ENCODE data around the gene SPRY1. TPM values are rescaled to one million over a fixed set of nuclear protein-coding genes. Genes with fewer than 3 reads are reported as not detected.

SPRY1 gene
- total and polyA plus RNA-seq, 5 experiments from 2014 or later, result 6.9 to 11.0 (median 9.0) TPM

GRCh38 chr4:123419885-123420755 lies 23.5 kb downstream of the SPRY1 start:
- peaks cover 9 to 70% (median 31%) of the 10 kb centered on the region in 4 donors for H3K4me1 Mint-ChIP-seq

GRCh38 chr4:123421227-123421936 lies 24.8 kb downstream of the SPRY1 start:
- peaks cover 9 to 61% (median 26%) of the 10 kb centered on the region in 4 donors for H3K4me1 Mint-ChIP-seq
- peaks cover 0 to 4% (median 0%) of the 10 kb centered on the region in 3 donors for H3K36me3 Mint-ChIP-seq
- POLR2A ChIA-PET, result no interaction called here

More at GRCh38 chr4:123419885-123420755, 23.5 kb downstream of the SPRY1 start:
- DNase-seq (no peak), ATAC-seq (peak in 1 of 2 donors; percentile 21)
- POLR2A ChIA-PET, result interaction anchor here (0.7 kb wide), 2 partner anchors 10 to 13 kb away, joined by 3 to 4 read pairs; no protein-coding TSS in a partner anchor
- peak overlapping the region in 3 of 10 donors; percentile 36 to 72 (median 66) for H3K27ac Mint-ChIP-seq
- H3K36me3 Mint-ChIP-seq, result no peaks in the 10 kb centered on the region
- H3K9me3 Mint-ChIP-seq, result no peaks in the 10 kb centered on the region
- peak overlapping the region in 1 of 10 donors; percentile 49 for H3K4me3 Mint-ChIP-seq
- H3K27me3 Mint-ChIP-seq, result no peaks in the 10 kb centered on the region

GRCh38 chr4:123421937-123422781 lies 25.6 kb downstream of the SPRY1 start:
- Mint-ChIP-seq H3K27ac (peak overlapping the region; percentile 39 to 94 (median 87)), H3K9me3 (peaks cover 0 to 8% (median 0%) of the 10 kb centered on the region in 9 donors), H3K27me3 (no peaks in the 10 kb centered on the region), H3K4me1 (peaks cover 6 to 55% (median 22%) of the 10 kb centered on the region in 4 donors), H3K4me3 (peak overlapping the region; percentile 69 to 89 (median 82)), H3K36me3 (peaks cover 0 to 6% (median 0%) of the 10 kb centered on the region in 3 donors)
- POLR2A ChIA-PET, result no interaction called here
- DNase-seq, result peak in 2 of 10 donors; percentile 14 to 29
- peak; percentile 62 to 72 for ATAC-seq

More at GRCh38 chr4:123421227-123421936, 24.8 kb downstream of the SPRY1 start:
- ATAC-seq, result peak; percentile 42 to 44
- Mint-ChIP-seq H3K27me3 (no peaks in the 10 kb centered on the region), H3K4me3 (peak overlapping the region in 9 of 10 donors; percentile 69 to 89 (median 83)), H3K9me3 (peaks cover 0 to 3% (median 0%) of the 10 kb centered on the region in 9 donors), H3K27ac (peak overlapping the region; percentile 39 to 94 (median 86))
- no peak for DNase-seq

GRCh38 chr4:123423819-123424218 lies 27.2 kb downstream of the SPRY1 start:
- H3K9me3 Mint-ChIP-seq, result peaks cover 3 to 20% (median 10%) of the 10 kb centered on the region in 9 donors
- peaks cover 2 to 46% (median 14%) of the 10 kb centered on the region in 4 donors for H3K4me1 Mint-ChIP-seq
- POLR2A ChIA-PET, result no interaction called here
- H3K4me3 Mint-ChIP-seq, result no peak overlapping the region
- H3K27me3 Mint-ChIP-seq, result peaks cover 0 to 1% (median 0%) of the 10 kb centered on the region in 5 donors
- peaks cover 0 to 13% (median 0%) of the 10 kb centered on the region in 3 donors for H3K36me3 Mint-ChIP-seq
- ATAC-seq (no peak), DNase-seq (no peak)
- H3K27ac Mint-ChIP-seq, result peak overlapping the region in 1 of 10 donors; percentile 3

DNA sequence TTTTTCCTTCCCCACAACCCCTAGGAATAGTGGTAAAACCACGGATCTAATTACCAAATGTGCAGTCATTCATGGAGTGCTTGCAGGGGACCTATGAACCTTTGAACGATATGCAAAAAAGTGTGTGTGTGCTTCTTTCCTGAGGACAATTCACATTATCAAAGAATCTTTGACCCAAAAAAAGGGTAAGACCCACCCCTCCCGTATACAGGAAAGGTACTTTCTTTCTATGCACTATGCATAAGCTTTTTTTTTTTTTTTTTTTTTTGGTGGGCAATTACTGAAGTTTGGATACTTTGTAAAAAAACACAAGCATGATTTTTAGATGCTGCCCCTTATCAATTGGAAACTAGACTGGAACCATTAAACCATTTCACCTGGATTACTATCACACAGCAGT lies 31.4 kb downstream of the SPRY1 start:
- peaks cover 0 to 1% (median 0%) of the 10 kb centered on the region in 5 donors for H3K27me3 Mint-ChIP-seq
- H3K9me3 Mint-ChIP-seq, result peaks cover 3 to 24% (median 10%) of the 10 kb centered on the region in 9 donors
- peaks cover 0 to 13% (median 4%) of the 10 kb centered on the region in 3 donors for H3K36me3 Mint-ChIP-seq
- no peak overlapping the region for H3K27ac Mint-ChIP-seq
- ATAC-seq (no peak), DNase-seq (no peak)
- POLR2A ChIA-PET, result no interaction called here
- peaks cover 0 to 13% (median 0%) of the 10 kb centered on the region in 4 donors for H3K4me1 Mint-ChIP-seq
- no peak overlapping the region for H3K4me3 Mint-ChIP-seq

GRCh38 chr4:123430031-123430430 lies 33.4 kb downstream of the SPRY1 start:
- Mint-ChIP-seq H3K27ac (no peak overlapping the region), H3K4me3 (no peak overlapping the region), H3K9me3 (peaks cover 3 to 24% (median 10%) of the 10 kb centered on the region in 9 donors), H3K27me3 (peaks cover 0 to 3% (median 0%) of the 10 kb centered on the region in 5 donors), H3K4me1 (no peaks in the 10 kb centered on the region), H3K36me3 (peaks cover 0 to 13% (median 4%) of the 10 kb centered on the region in 3 donors)
- DNase-seq, result no peak
- no peak for ATAC-seq
- POLR2A ChIA-PET, result no interaction called here

- POLR2A ChIA-PET, result no interaction called here
- peaks cover 3 to 24% (median 10%) of the 10 kb centered on the region in 9 donors for H3K9me3 Mint-ChIP-seq
Measured at GRCh38 chr4:123430501-123430900, 33.9 kb downstream of the SPRY1 start.

DNA sequence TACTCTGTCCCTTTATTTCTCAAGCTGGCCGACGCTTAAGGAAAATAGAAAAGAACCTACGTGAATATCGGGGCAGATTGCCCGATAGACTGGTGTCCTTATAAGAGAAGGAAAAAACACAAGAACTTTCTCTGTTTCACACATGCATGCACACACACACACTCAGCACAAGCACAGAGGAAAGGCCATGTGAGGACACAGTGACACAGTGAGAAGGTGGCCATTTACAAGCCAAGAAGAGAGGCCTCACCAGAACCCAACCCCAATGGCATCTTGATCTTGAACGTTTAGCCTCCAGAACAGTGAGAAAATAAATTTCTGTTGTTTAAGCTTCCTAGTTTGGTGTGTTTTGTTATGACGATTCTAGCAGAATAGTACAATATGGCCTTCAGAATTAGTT lies 37.0 kb downstream of the SPRY1 start:
- ATAC-seq, result no peak
- H3K4me3 Mint-ChIP-seq, result no peak overlapping the region
- peaks cover 0 to 5% (median under 1%) of the 10 kb centered on the region in 9 donors for H3K9me3 Mint-ChIP-seq
- POLR2A ChIA-PET, result no interaction called here
- no peak overlapping the region for H3K27ac Mint-ChIP-seq
- peaks cover 0 to 3% (median 0%) of the 10 kb centered on the region in 5 donors for H3K27me3 Mint-ChIP-seq
- no peaks in the 10 kb centered on the region for H3K4me1 Mint-ChIP-seq
- peaks cover 0 to 4% (median 0%) of the 10 kb centered on the region in 3 donors for H3K36me3 Mint-ChIP-seq
- DNase-seq, result no peak

More at GRCh38 chr4:123430501-123430900, 33.9 kb downstream of the SPRY1 start:
- H3K27ac Mint-ChIP-seq, result no peak overlapping the region
- H3K27me3 Mint-ChIP-seq, result peaks cover 0 to 3% (median 0%) of the 10 kb centered on the region in 5 donors
- no peak overlapping the region for H3K4me3 Mint-ChIP-seq
- H3K36me3 Mint-ChIP-seq, result peaks cover 0 to 13% (median 4%) of the 10 kb centered on the region in 3 donors
- no peak for ATAC-seq
- no peak for DNase-seq
- no peaks in the 10 kb centered on the region for H3K4me1 Mint-ChIP-seq

- Mint-ChIP-seq H3K4me1 (no peaks in the 10 kb centered on the region), H3K4me3 (no peak overlapping the region), H3K36me3 (peaks cover 0 to 4% (median 0%) of the 10 kb centered on the region in 3 donors), H3K9me3 (peaks cover 0 to 4% (median 0%) of the 10 kb centered on the region in 9 donors), H3K27ac (no peak overlapping the region), H3K27me3 (peaks cover 0 to 3% (median 0%) of the 10 kb centered on the region in 5 donors)
- no peak for ATAC-seq
- POLR2A ChIA-PET, result no interaction called here
- no peak for DNase-seq
Measured at GRCh38 chr4:123433976-123434375, 37.4 kb downstream of the SPRY1 start.

GRCh38 chr4:123435246-123436113 lies 38.9 kb downstream of the SPRY1 start:
- no peak overlapping the region for H3K4me3 Mint-ChIP-seq
- H3K9me3 Mint-ChIP-seq, result no peaks in the 10 kb centered on the region
- no peak overlapping the region for H3K27ac Mint-ChIP-seq
- POLR2A ChIA-PET, result no interaction called here
- no peak for DNase-seq
- H3K27me3 Mint-ChIP-seq, result peaks cover 0 to 3% (median 0%) of the 10 kb centered on the region in 5 donors
- H3K36me3 Mint-ChIP-seq, result no peaks in the 10 kb centered on the region
- no peaks in the 10 kb centered on the region for H3K4me1 Mint-ChIP-seq
- no peak for ATAC-seq

DNA sequence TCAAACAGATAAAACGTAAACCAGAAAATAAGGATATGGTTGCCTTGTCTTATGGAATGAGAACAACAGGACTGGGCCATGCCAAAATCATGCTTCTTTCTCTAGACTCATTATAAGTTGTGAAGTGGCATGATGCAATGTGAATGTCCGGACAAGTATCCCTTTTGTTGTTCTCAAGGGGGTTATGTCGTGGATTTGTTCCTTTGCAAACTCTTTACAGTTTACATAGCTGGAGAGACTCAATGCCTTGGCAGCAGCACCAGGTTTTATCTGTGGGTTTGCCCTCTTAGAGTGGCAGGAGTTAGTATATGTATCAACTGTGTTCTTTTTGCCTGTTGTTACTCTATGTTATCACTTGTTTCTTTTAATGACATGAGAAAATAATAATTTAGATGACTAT lies 41.4 kb downstream of the SPRY1 start:
- POLR2A ChIA-PET, result no interaction called here
- peaks cover under 1 to 9% (median 2%) of the 10 kb centered on the region in 4 donors for H3K4me1 Mint-ChIP-seq
- DNase-seq (no peak), ATAC-seq (no peak)
- no peaks in the 10 kb centered on the region for H3K36me3 Mint-ChIP-seq
- H3K9me3 Mint-ChIP-seq, result no peaks in the 10 kb centered on the region
- H3K4me3 Mint-ChIP-seq, result no peak overlapping the region
- no peak overlapping the region for H3K27ac Mint-ChIP-seq
- H3K27me3 Mint-ChIP-seq, result peaks cover 0 to 3% (median 0%) of the 10 kb centered on the region in 5 donors

Data from naive thymus-derived CD8-positive, alpha-beta T cell (primary cell).